Duodenal mucosa (tissue), 2 donors: ENCODE data around the gene HGF.
"Not testable (repeated sequence)": the region's sequence is repeated elsewhere in the genome, so short reads cannot be mapped to it uniquely, and the experiment has no call there.

Experiments used
- H3K27ac ChIP-seq: one replicate; pipeline ENCODE4 v1.7.0; 2013; ENCODE audit warnings: low read depth, low read length
- H3K27me3 ChIP-seq, 2 donors: one replicate each; pipeline ENCODE4 v1.7.0; 2013; ENCODE audit warnings: low read length in 2 of 2, control low read depth in 1 of 2; ENCODE audit not compliant: insufficient read depth in 2 of 2, control insufficient read depth in 1 of 2
- H3K36me3 ChIP-seq, 2 donors: one replicate each; pipeline ENCODE4 v1.7.0; 2013; ENCODE audit warnings: low read length in 2 of 2, control low read depth in 1 of 2; ENCODE audit not compliant: insufficient read depth in 2 of 2, control insufficient read depth in 1 of 2
- H3K4me1 ChIP-seq, 2 donors: one replicate each; pipeline ENCODE4 v1.7.0; 2013; ENCODE audit warnings: low read length in 2 of 2, control low read depth in 1 of 2; ENCODE audit not compliant: insufficient read depth in 2 of 2, control insufficient read depth in 1 of 2
- H3K4me3 ChIP-seq, 2 donors: one replicate each; pipeline ENCODE4 v1.7.0; 2013; ENCODE audit warnings: low read length in 2 of 2, low read depth in 1 of 2
- H3K9ac ChIP-seq, 2 donors: one replicate each; pipeline ENCODE4 v1.7.0; 2013; ENCODE audit warnings: low read length in 2 of 2, low read depth in 1 of 2
- H3K9me3 ChIP-seq, 2 donors: one replicate each; pipeline ENCODE4 v1.7.0; 2013; ENCODE audit warnings: low read length in 2 of 2, control low read depth in 1 of 2; ENCODE audit not compliant: control insufficient read depth in 1 of 2

HGF gene

DNA sequence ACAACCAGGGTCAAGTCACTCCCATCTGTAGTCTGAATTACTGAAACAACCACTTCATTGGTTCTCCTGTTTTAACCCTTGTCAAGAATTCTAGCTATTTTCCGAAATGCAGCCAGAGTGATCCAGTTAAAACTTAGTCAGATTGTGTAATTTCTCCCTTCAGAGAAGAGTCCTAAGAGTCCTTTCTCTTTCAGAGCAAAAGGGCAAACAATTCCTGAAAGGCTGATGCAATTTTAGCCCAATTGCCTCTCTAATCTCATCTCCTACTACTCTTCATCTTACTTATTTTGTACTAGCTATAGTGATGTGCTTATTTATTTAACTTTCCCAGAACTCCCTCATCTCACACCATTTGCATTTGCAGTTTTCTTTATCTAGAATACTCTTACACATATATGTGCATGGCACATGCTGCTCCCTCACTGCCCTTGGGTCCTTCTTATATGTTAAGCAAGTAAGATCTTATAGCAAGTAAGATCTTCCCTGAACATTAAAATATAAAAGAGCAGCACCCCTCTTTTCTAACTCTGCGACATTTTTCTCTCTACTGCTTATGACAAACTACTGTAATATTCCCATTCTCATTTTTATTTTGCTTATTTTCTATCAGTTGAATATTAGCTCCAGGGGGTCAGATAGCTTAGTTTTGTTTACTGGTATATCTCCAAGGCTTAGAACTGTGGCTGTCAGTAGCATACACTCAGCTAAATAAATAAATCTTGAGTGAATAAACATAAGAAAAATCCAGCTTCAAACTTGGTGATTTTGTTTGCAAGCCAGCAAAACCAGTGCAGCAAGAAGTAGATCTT lies 44.6 kb downstream of the HGF start:
- no peaks in the 10 kb centered on the region for H3K9me3 ChIP-seq
- H3K9ac ChIP-seq = no peak overlapping the region
- H3K36me3 ChIP-seq = no peaks in the 10 kb centered on the region
- H3K27ac ChIP-seq = no peak overlapping the region
- H3K4me3 ChIP-seq = no peak overlapping the region
- H3K4me1 ChIP-seq = no peaks in the 10 kb centered on the region
- H3K27me3 ChIP-seq = no peaks in the 10 kb centered on the region

DNA sequence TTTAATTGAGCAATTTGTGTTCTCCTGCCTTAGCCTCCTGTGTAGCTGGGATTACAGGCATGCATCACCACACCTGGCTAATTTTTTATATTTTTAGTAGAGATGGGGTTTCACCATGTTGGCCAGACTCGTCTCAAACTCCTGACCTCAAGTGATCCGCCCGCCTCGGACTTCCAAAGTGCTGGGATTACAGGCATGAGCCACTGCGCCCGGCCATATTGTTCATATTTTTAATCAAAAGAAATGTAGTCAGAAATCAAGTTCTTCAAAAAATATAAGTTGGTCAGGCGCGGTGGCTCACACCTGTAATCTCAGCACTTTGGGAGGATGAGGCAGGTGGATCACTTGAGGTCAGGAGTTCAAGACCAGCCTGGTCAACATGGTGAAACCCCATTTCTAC lies 47.6 kb downstream of the HGF start:
- not testable (repeated sequence) for H3K27ac ChIP-seq, H3K36me3 ChIP-seq, H3K27me3 ChIP-seq, H3K9me3 ChIP-seq, H3K9ac ChIP-seq, H3K4me3 ChIP-seq, H3K4me1 ChIP-seq

GRCh38 chr7:81721437-81721836 lies 48.4 kb downstream of the HGF start:
- Histone ChIP-seq H3K4me3 (no peak overlapping the region), H3K9ac (no peak overlapping the region), H3K27me3 (no peaks in the 10 kb centered on the region), H3K4me1 (no peaks in the 10 kb centered on the region), H3K27ac (no peak overlapping the region), H3K36me3 (no peaks in the 10 kb centered on the region), H3K9me3 (no peaks in the 10 kb centered on the region)

DNA sequence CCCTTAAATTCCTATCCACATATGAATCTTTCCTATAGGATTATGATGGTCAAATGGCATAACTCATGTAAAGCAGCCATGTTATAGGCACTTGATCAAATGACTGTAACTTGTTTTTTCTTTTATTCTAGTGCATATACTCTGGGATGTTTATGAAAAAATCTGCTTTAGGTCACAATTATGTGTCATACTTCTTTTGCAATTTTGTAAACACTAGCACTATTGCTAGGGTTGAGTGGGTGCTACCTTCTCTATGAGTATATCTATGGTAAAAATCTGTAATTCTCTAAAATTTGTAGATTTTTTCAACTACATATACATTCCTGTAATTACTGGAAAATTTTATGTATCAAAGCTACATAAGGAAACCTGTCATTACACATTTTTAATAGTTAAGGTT lies 50.0 kb downstream of the HGF start:
- Histone ChIP-seq H3K27ac (no peak overlapping the region), H3K4me1 (no peaks in the 10 kb centered on the region), H3K4me3 (no peak overlapping the region), H3K9me3 (no peaks in the 10 kb centered on the region), H3K27me3 (no peaks in the 10 kb centered on the region), H3K36me3 (no peaks in the 10 kb centered on the region), H3K9ac (no peak overlapping the region)

GRCh38 chr7:81715984-81716588 lies 53.8 kb downstream of the HGF start:
- Histone ChIP-seq H3K27me3 (no peaks in the 10 kb centered on the region), H3K4me1 (no peaks in the 10 kb centered on the region), H3K27ac (no peak overlapping the region), H3K9ac (no peak overlapping the region), H3K9me3 (no peaks in the 10 kb centered on the region), H3K4me3 (no peak overlapping the region), H3K36me3 (no peaks in the 10 kb centered on the region)

DNA sequence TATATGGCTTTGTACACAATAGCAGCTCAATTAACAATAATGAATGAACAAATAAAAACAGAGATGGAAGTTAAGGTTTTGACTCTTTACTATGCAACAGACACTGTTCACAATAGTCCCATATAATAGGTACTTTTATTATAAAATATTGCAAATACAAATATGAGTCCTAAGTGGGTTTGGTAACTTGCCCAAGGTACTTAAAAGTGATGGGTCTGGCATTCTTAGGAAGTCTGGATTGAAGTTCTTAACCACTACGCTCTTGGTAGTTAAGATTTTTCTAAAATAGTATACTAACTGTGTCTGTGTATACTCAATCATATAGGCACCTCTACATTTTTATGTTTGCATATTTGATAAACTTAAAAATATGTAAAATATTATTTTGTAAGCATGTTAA lies 55.5 kb downstream of the HGF start:
- no peak overlapping the region for H3K9ac ChIP-seq
- H3K36me3 ChIP-seq = no peaks in the 10 kb centered on the region
- H3K4me3 ChIP-seq = no peak overlapping the region
- no peaks in the 10 kb centered on the region for H3K27me3 ChIP-seq
- H3K9me3 ChIP-seq = no peaks in the 10 kb centered on the region
- H3K27ac ChIP-seq = no peak overlapping the region
- no peaks in the 10 kb centered on the region for H3K4me1 ChIP-seq

DNA sequence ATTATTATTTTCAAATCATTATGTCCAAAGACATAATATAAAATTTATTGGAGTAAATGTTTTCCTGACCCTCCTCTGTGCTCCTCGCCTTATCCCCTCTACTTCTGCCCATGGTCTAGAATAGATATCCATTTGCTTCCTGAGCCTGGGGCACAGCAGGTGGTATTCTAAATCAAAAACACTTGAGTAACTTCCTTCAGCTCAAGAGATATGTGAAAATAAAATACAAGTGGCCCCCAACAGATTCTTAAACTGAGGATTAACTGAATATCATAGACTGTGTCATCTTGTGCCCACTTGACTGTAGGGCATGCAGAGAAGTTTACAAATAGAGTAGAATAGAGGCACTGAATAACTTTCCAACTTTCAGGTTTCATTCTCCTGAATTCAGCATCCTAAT lies 59.1 kb downstream of the HGF start:
- Histone ChIP-seq H3K27me3 (no peaks in the 10 kb centered on the region), H3K27ac (no peak overlapping the region), H3K9ac (no peak overlapping the region), H3K4me1 (no peaks in the 10 kb centered on the region), H3K36me3 (no peaks in the 10 kb centered on the region), H3K9me3 (no peaks in the 10 kb centered on the region), H3K4me3 (no peak overlapping the region)

GRCh38 chr7:81709836-81710235 lies 60.0 kb downstream of the HGF start:
- H3K9me3 ChIP-seq = no peaks in the 10 kb centered on the region
- no peaks in the 10 kb centered on the region for H3K27me3 ChIP-seq
- H3K27ac ChIP-seq = no peak overlapping the region
- no peak overlapping the region for H3K4me3 ChIP-seq
- H3K9ac ChIP-seq = no peak overlapping the region
- no peaks in the 10 kb centered on the region for H3K36me3 ChIP-seq
- H3K4me1 ChIP-seq = no peaks in the 10 kb centered on the region

GRCh38 chr7:81707966-81708365 lies 61.9 kb downstream of the HGF start:
- Histone ChIP-seq H3K4me3 (no peak overlapping the region), H3K9me3 (no peaks in the 10 kb centered on the region), H3K27me3 (no peaks in the 10 kb centered on the region), H3K4me1 (no peaks in the 10 kb centered on the region), H3K9ac (no peak overlapping the region), H3K27ac (no peak overlapping the region), H3K36me3 (no peaks in the 10 kb centered on the region)

DNA sequence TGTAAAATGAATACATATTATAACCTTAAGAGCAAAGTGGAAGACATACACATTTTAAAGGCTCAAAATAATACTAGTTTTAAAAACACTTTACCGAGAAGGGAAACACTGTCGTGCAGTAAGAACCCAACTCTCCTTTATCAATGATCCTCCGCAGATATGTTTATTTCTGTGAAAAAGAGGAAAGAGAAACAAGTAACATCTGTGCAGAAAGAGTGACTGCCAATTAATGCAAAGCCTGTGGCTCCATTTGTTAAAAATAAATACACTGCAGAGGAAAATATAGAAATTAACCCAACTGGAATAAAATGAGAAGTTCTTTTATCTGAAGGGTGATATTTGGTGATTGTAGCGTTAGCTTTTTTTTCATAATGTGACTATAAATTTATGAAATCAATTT lies 62.7 kb downstream of the HGF start:
- H3K4me1 ChIP-seq = no peaks in the 10 kb centered on the region
- no peak overlapping the region for H3K27ac ChIP-seq
- no peak overlapping the region for H3K9ac ChIP-seq
- no peaks in the 10 kb centered on the region for H3K27me3 ChIP-seq
- H3K4me3 ChIP-seq = no peak overlapping the region
- H3K9me3 ChIP-seq = no peaks in the 10 kb centered on the region
- no peaks in the 10 kb centered on the region for H3K36me3 ChIP-seq
